Measurements from ENCODE around the gene SYNGR1.
"Not testable (repeated sequence)": the region's sequence is repeated elsewhere in the genome, so short reads cannot be mapped to it uniquely, and the experiment has no call there.

Gene SYNGR1

DNA sequence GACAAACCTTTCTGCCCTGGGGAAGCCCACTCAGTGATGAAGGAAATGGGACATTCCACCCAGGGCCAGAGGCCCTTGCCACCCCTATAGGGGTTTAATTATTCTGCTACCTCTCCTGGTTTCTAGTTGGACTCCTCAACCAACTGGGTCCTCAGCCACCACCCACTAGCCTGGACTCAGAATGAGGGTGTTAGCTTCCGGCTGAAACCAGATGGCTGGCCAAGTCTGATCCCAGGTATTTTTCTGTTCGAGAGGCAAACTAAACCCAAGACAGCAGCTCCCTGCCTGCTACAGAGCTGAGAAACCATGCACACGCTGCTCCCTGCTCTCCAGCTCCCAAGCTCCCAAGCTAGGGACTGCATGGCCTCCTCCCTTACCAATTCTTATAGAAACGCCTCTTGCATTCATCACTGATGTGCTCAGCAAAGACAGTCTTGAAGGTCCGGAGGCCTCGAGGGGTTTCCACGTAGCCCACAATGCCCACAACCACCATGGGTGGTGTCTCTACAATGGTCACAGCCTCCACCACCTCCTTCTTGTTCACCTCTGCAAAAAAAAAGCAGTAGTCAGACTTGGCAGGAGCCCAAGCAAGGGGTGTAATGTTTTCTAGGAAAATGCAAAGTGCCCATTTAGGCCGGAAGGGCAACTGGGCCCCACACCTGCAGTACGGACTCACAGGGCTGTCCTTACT lies 32.6 kb upstream of the SYNGR1 start:
- DNase-seq: peak; percentile 37

DNA sequence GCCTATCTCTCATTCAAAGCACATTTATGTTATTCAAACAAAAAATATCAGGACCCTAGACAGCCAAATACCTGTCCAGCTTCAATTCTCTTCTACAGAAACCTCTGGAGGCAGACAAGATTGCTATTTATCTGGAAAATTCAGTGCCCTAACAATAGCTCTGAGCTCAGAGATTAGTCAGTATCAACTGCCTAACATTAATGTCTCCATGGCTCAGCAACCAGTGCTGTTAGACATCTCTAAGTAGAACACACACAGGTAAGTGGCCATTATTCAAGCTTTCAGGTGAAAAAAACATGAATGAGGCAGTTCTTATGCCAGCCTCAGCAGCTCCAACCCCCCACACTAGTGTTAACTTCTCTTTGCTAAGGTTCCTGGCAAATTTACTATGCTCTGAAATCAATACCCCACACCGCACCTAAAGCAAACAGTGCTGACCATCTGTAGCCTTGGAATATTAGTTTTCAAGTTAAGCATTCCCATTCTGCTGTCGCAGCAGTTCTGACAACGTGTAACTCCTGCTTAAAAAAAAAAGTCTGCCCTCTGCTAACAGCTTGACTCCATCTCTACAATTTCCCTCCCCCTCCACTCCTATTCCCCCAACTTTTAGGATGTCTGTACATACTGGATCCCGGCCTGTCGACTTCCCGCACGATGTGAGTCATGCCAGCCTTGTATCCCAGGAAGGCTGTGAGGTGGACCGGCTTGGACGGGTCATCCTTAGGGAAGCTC lies 31.9 kb upstream of the SYNGR1 start:
- DNase-seq: no peak

DNA sequence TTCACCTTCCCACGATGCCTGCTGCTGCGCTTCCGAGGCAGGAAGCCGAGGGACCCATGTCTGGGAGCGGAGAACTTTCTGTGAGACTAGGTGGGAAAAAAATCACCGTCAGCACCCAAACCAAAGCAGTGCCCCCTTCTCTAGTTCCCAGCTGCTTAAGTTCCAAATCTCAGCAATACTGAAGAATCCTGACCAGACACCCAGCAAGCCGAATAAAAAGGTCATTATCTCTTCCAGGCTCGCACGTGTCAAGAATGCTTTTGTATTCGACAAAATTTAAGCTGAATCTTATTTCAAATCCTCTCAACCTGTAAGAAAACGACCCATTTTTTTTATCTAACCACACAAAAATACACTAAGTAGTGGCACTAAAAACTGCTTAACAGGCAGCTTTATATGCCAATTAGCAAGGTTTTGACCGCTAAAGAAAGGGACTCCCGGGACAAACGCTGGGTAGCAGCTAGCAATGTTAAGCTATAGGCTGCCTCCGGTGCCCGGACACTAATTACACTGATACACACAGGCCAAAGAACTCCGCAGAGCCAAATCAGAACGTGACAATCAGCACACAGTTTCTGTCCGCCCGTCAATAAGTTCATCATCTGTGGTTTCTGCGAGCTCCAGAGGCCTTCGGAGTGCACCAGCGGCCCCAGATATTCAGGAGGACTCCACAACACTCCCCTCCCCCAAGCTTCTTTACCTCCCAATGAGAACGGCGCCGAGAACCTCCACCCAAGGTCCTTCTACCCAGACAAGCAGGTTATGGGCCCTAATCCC lies 31.1 kb upstream of the SYNGR1 start:
- peak; percentile 47 for DNase-seq

DNA sequence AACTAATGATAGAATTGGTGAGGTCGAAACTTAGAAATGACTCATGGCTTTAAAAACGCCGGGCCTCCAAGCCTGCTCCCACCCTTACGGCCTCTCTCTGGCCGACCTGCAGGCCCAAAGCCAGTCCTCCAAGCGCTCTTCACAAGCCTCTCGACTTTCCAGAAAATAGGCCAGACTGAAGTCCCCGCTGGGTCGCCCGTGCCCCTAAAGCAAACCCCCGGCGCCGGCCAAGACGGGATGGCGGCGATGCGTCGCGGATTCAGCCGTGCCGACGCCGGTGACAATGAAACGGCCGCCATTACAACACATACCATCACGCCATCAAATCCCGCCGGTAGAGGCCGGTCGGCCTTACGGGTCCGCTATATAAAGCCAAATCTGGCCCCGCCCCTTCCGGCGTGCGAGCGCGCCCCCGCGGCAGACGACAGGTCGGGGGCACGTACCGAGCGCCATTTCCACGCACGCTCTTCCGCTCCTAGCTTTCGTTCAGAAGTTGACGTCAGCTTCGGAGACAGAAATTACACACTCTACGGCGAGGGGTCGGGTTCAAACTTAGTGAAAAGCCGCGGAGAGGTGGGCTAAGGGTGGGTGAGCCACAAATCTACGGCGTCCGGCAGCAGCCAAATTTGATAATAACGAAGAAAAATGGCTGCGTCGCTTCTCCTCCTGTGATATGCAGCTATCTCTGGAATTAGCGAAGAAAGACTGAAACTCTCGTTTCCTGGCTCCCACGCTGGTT lies 30.3 kb upstream of the SYNGR1 start, which contains the start of gene RPL3:
RPL3 (minus strand) TSS at position 340 of the 739 bp plus-strand sequence; CDS start at position 314, 26 bp downstream.
- peak; percentile 98 for DNase-seq

DNA sequence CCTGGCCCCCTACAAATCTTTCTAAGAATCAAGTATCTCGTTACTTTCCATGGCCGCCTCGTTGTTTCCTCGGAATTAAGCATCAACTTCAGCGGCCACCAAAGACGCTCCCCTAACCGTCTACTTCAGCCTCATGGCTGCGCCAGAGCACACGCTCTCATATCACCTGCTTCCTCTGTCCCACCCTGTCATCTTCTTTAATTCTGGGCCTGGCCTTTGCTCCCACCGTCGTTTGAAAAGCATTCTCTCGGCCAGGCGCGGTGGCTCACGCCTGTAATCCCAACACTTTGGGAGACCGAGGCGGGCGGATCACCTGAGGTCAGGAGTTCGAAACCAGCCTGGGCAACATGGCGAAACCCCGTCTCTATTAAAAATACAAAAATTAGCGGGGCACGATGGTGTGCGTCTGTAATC lies 29.2 kb upstream of the SYNGR1 start:
- not testable (repeated sequence) for DNase-seq

DNA sequence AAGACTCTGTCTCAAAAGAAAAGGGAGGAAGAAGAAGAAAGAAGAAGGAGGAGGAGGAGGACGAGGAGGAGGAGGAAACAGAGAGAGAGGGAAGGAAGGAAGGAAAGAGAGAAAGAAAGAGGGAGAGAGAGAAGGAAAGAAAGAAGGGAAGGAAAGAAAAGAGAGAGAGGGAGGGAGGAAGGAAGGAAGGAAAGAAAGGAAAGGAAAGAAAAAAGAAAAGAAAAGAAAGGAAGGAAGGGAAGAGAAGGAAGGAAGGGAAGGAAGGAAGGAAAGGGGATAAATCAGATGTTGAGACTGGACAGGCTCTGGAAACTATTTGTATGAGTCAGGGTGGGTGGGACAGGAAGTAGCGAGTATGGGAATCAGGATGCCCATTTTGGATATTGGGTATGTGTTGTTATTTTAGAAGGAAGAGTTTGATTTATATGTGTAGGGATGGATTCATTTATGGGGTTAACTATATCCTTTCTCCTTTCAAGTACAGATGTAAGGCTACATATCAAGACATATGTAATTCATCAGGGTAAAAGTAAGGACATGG lies 24.3 kb upstream of the SYNGR1 start:
- DNase-seq: no peak

DNA sequence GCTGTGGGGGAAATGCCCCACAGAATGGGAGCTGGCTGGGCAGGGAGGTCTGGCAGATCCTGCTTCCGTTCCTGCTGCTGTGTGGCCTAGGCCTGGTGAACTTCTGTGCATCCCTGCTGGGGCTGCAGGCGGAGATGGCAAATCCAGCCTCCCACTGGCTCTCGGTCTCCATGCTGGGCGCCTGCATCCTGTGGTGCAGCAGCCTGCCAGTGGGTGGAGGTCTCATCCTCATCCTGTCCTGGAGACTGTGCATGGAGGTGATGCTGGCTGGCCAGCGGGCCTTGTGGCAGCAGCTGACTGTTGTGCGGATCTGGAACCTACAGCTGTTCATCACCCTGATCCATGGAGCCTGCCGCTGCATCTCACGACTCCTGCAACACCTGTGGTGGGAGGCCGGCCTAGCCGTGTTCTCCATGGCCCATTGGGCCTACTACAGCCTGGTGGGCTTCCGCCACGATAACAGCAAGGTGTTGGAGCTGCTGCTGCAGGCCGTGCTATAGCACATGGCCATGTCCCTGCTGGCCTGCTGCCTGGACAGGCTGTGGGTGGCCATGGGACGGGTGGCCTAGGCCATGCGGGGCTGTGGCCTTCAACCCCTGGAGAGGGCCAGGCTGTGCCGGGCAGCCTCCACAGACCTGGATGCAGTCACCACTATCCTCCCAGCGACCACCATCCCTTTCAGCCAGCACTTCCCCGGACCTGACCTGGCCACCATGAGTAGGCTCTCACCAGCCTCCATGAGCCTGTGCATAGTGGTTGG lies 21.6 kb upstream of the SYNGR1 start:
- no peak for DNase-seq

DNA sequence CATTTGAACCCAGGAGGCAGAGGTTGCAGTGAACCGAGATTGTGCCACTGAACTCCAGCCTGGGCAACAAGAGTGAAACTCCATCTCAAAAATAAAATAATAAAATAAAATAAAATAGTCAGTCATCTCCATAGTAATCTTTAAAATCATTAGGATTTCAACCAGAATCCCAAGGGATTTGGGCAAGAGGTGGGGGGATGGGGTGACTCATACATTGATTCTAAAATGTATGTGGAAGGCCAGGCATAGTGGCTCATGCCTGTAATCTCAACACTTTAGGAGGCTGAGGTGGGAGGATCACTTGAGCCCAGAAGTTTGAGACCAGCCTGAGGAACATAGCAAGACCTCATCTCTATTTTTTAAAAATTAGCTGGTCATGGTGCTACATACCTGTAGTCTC lies 19.2 kb upstream of the SYNGR1 start:
- not testable (repeated sequence) for DNase-seq

DNA sequence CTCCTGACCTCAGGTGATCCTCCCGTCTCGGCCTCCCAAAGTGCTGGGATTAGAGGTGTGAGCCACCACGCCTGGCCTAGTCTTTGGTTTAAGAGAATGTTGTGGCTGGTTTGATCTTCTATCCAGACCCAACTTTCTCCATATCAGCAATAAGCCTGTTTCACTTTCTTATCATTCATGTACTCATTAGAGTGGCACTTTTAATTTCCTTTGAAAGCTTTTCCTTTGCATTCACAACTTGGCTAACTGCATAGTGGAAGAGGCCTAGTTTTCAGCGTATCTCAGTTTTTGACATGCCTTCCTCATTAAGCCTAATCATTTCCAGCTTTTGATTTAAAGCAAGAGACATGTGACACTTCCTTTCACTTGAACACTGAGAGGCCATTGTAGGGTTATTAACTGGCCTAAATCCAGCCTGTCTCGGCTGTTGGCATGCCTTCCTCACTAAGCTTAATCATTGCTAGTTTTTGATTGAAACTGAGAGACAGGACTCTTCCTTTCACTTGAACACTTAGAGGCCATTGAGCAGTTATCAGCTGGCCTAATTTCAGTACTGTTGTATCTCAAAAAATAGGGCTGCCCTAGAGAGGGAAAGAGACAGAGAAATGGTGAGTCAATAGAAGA lies 17.2 kb upstream of the SYNGR1 start:
- no peak for DNase-seq

DNA sequence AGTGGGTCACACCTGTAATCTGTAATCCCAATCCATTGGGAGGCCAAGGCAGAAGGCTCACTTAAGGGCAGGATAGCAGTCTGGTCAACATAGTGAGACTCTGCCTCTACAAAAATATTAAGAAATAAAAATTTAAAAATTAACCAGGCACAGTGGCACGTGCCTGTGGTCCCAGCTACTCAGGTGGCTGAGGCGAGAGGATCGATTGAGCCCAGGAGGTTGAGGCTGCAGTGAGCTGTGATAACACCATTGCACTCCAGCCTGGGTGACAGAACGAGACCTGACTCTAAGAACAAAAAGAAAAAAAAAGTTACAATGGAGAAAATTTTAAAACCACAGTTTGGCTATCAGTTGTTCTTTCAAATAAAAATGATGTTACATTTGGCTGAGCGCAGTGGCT lies 13.4 kb upstream of the SYNGR1 start:
- no peak for DNase-seq

DNA sequence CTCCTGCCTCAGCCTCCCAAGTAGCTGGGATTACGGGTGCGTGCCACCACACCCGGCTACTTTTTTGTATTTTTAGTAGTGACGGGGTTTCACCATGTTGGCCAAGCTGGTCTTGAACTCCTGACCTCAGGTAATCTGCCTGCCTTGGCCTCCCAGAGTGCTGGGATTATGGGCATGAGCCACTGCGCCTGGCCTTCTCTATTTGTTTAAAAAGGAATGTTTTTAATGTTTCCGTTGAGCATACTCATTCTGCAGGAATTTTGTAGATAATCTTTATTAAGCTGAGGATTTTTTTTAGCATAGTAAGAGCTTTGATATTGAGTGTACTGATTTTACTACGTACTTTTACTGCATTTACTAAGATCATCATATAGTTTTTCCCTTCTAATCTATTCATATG lies 10.0 kb upstream of the SYNGR1 start:
- DNase-seq: not testable (repeated sequence)

DNA sequence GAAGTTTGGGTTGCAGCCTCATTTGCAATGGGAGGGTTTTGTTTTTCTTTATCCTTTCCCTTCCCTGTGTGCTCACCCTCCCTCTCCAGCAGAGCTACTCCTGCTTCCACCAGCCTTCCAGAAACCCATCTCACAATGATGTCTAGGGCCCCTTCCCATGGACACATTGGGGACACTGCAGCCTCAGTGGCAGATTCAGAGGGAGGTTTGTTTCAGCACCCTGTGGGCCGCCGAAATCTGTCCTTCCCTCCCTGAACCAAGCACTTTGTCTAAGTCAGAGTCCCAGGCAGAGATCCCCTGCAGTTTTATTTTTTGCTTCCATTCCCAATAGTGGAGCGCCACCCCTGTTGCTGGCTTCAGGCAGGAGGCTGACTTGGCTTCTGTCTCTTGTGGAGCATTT lies 8.6 kb upstream of the SYNGR1 start:
- no peak for DNase-seq

DNA sequence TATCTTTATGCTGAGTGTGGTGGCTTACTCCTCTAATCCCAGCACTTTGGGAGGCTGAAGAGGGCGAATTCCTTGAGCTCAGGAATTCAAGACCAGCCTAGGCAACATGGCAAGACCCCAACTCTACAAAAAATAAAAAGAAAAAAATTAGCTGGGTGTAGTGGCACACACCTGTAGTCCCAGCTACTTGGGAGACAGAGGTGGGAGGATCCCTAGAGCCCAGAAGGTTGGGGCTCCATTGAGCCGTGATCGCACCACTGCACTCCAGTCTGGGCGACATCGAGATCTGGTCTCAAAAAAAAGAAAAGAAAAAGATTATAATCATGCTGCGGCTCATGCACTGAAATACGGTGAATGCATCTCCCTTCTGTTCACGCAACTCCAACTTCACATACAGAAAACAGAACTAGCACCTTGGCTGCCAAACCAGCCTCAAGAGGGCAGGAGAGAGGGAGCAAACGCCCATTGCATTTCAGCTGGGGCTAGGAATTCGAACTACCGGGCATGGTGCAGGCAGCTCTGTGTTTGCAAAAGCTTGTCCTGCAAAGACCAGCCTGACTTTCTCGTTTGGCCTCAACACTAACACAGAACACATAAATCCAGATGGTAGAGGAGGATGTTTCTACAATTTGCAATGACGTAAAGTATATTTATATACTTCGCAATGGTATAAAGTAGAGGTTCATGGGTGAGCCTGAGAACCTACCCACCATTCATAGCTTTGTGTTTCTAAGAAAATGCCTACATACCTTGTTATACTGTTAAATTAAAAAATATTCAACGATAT lies 6.3 kb upstream of the SYNGR1 start:
- peak; percentile 58 for DNase-seq

DNA sequence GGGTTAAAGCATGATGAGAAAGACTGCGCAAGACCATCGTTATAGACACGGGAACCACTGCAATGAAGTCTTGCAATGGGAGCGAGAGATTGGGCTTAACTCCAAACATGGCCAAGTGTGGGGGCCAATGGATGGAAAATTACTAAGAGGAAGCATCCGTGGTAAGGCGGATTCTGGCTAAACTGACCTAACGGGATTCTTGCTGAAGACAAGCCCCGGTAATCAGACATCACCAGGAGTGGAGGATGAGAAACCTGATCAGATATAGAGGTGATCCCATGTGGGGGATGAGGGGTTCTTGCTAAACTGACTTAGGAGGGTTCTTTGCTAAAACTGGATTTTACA lies 5.8 kb upstream of the SYNGR1 start:
- DNase-seq: no peak

DNA sequence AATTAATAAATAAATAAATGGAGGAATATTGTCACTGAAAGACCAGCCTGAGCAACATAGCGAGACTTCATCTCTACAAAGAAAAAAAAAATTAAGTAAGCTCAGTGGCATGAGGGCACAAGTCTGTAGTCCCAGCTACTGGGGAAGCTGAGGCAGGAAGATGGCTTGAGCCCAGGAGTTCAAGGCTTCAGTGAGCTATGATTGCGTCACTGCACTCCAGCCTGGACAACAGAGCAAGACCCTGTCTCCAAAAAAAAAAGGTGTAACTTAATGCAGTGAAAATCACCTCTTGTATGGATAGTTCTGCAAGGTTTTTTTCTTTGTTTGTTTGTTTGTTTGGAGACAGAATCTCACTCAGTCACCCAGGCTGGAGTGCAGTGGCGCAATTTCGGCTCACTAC lies 4.6 kb upstream of the SYNGR1 start:
- no peak for DNase-seq

DNA sequence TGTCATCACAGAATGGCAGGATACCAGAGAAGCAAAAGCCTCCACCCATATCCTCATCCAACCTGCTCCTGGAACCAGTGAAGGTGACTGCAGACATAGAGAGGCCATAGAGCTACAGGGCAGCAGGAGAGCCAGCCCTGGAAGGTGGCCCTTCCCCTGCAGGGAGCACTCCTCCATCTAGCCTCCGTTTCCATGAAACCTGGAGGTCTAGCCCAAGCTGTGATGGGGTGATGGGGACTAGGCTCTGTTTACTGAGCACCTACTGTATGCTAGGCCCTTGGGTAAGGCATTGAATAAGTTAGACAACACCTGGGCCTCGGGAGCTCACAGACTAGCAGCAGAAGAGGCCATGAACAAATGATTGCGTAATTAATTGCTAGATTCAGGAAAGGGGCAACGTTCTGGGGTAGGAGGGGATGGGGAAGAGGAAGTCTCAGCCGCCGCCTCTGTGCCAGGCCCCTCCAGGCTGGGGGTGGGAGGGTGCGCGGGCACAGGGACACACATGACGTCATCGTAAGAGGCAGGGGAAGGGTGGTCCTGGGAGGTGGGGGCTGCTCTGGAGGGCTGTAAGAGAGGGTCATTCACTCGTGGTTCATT lies 784 bp upstream of the SYNGR1 start:
- DNase-seq: peak; percentile 40

DNA sequence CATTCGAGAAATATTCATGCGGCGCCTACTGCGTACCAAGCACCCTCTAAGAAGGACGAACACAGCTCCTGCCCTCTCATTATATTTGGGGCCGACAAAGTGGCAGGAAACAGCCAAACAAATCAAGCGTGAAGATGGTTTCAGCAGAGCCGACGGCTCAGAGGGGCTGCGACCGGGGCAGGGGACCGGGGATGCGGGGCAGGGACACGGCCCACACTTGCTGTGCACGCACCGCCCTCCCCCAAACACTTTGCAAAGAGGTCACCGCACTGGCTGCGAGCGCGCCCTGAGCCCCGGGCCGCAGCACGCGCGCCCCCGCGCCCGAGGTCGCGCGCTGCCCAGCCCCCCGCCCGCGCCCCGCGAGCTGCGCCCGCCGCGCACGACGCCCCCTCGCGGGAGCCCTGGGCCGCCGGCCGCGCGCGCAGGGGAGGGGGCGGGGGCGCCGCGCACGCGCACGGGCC lies 255 bp upstream of the SYNGR1 start:
- DNase-seq: peak; percentile 25

DNA sequence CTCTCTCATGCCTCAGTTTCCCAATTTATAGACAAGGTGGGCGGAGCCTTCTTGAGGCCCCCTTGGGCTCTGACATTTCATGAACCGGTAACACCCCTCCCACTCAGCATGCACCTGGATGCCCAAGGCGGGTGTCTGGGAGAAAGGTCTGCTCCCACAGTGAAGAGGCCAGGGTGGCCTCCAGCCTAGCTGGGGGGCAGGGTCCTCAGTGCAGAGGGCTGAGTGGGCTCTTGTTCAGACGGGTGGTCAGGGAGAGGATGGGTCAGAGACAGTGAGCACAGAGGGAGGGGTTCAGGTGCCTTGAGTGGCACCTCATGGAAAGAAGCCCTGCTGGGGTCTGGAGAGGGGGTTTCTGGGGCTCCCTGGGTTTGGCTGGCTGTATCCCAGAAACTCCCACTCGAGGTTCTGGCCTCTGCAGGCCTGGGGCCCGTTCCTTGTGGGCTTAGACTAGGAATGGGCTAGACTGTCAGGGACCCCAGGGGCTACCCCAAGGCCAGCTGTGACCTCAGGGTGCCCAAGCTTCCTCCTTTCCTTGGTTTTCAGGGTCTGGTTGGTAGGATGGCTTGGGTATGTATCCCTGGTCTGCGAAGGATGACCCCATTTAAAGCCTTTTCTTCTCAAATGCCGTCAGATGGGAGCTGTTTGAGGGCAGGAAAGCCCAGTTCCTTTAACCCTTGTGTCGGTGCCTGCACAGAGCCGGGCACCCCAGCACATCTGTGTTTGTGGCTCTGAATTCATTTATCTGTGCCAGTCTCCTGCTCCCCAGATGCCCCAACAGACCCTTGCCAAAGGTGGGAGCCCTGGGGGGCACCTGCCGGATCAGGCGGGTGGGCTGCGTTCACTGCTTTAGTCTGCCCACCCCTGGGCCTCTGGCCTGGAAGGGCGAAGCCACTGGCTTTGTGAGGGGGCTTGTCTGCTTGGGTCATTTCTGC lies 1.2 kb downstream of the SYNGR1 start:
- no peak for DNase-seq

DNA sequence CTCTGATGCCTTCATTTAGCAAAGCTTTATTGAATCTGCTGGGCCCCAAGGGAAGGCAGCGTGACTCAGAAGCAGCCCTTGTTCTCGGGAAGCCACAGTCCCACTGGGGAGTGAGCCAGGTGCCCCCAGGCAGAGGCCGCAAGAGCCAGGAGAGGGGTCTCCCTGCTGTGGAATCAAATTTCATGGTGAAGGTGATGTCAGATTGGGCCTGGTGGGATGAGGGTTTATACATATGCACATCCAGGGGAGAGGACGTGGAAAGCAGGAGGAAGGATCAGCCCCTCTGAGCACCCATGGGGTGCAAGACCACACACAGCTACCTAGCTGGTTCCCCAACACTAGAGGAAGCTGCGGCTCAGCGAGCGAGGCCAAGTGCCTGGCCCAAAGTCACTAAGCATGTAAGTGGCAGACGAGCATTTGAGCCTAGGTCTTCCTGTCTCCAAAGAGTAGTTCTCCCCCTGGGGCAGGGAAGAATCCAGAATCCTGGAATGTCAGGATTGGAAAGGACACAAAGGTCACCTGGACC lies 2.0 kb downstream of the SYNGR1 start:
- peak; percentile 45 for DNase-seq
